Measurements from ENCODE around the gene PRPSAP1.

DNA sequence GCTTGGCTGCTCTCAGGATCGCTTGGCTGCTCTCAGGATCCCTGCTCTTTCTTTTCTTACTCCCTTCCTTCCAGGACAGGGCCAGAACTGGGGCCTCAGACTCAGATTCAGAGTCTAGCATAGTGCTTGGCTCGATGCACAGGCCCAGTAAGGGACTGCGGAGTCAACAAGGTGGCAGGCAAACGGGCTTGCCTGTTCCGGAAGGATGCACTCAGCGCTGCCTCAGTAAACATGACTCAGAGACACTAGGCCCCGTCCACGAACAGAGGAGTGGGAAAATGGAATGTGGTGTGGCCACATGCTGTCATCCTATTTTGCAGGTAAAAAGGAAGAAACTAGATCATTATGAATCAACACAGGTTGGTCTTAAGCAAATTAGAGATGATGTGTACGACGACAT lies 40.5 kb upstream of the PRPSAP1 start:
- TF ChIP-seq CTCF (IDR thresholded peaks at IDR 0.05; ENCODE audit: low read length) (no peak), EZH2 (optimal IDR thresholded peaks at IDR 0.05; ENCODE audit: low read depth, low read length) (no peak), EZH2phosphoT487 (IDR thresholded peaks at IDR 0.05; ENCODE audit: low read length) (no peak)

All from MM.1S (cell line).